GM12878 (cell line): ENCODE results near the gene CLDN9. TPM values are rescaled to one million over a fixed set of nuclear protein-coding genes. Genes with fewer than 3 reads are reported as not detected.

ENCODE experiments used
- ATAC-seq: fragments of 200-7000 bp; cut with Tn5 transposase; 3 replicates; pipeline ENCODE4 v1.9.1; 2020; ENCODE audit warnings: mild to moderate bottlenecking, moderate library complexity
- BruUV-seq: library from RNA; stranded (reverse); fragments of 400-500 nt; replicated peaks from 2 replicates; lab custom pipeline; 2021; lab: Mats Ljungman, UMichigan
- CTCF ChIA-PET: fragments of 300-600 bp; sonication (Branson Sonifier 250); formaldehyde crosslinking; extraction: SDS; loops from one replicate; lab custom pipeline; 2021; ENCODE audit warnings: inconsistent platforms; lab: Yijun Ruan, JAX
- POLR2A ChIA-PET: fragments of 350-600 bp; formaldehyde crosslinking; extraction: SDS; loops from one replicate; lab custom pipeline; 2021; ENCODE audit warnings: inconsistent platforms; lab: Charles Lee
- RAD21 ChIA-PET: fragments of 300-600 bp; sonication (Branson Sonifier 250); formaldehyde crosslinking; loops from one replicate; lab custom pipeline; 2023; ENCODE audit warnings: antibody characterized with exemption; ENCODE audit not compliant: unreplicated experiment; lab: Charles Lee
- SMC1A ChIA-PET: fragments of 300-600 bp; sonication (Branson Sonifier 250); formaldehyde crosslinking; loops from one replicate; lab custom pipeline; 2023; ENCODE audit not compliant: unreplicated experiment, uncharacterized antibody; lab: Charles Lee
- DNase-seq: peaks from one replicate; pipeline ENCODE4 v3.0.0-alpha.2; 2011; ENCODE audit warnings: low read depth, low spot score
- FAIRE-seq: peaks from 3 replicates; lab custom pipeline; 2011; peaks lifted over from hg19 to GRCh38; lab: Jason Lieb, UNC
- H2AFZ ChIP-seq: 2 replicates; pipeline ENCODE4 v1.6.0; 2011; ENCODE audit warnings: low read depth, low read length, control low read depth; ENCODE audit not compliant: control insufficient read depth
- H3K27ac ChIP-seq: 2 replicates; pipeline ENCODE4 v1.5.1; 2011; ENCODE audit warnings: control low read depth; ENCODE audit not compliant: control insufficient read depth, insufficient read depth
- H3K27me3 ChIP-seq, 2 experiments: replicated peaks in 1 of 2; 2 replicates each; pipeline versions ENCODE4 v1.6.0 to v1.6.1; 2011; ENCODE audit warnings: low read length in 1 of 2; ENCODE audit not compliant: control insufficient read depth in 2 of 2, insufficient read depth in 2 of 2
- H3K36me3 ChIP-seq, 2 experiments: 2 replicates each; pipeline ENCODE4 v1.5.1; 2011; ENCODE audit warnings: low read length in 1 of 2; ENCODE audit not compliant: control insufficient read depth in 2 of 2, insufficient read depth in 2 of 2
- H3K4me1 ChIP-seq: 2 replicates; pipeline ENCODE4 v1.6.1; 2011; ENCODE audit warnings: mild to moderate bottlenecking, low read length, moderate library complexity, mixed read lengths; ENCODE audit not compliant: control insufficient read depth, insufficient read depth
- H3K4me2 ChIP-seq: 2 replicates; pipeline ENCODE4 v1.6.0; 2011; ENCODE audit warnings: control low read depth; ENCODE audit not compliant: control insufficient read depth, insufficient read depth
- H3K4me3 ChIP-seq: fragments of 200-600 bp; sonication (generic); 2 replicates; pipeline ENCODE4 v1.5.1; 2016
- H3K79me2 ChIP-seq: 2 replicates; pipeline ENCODE4 v1.6.0; 2011; ENCODE audit warnings: low read length; ENCODE audit not compliant: control insufficient read depth, insufficient read depth
- H3K9ac ChIP-seq: 2 replicates; pipeline ENCODE4 v1.8.0; 2011; ENCODE audit warnings: low read length, control low read depth, mixed read lengths; ENCODE audit not compliant: control insufficient read depth, insufficient read depth
- H3K9me3 ChIP-seq: replicated peaks from 3 replicates; pipeline ENCODE4 v1.5.1; 2011; ENCODE audit warnings: mild to moderate bottlenecking, low read length; ENCODE audit not compliant: control insufficient read depth, insufficient read depth
- H4K20me1 ChIP-seq: 2 replicates; pipeline ENCODE4 v1.6.0; 2011; ENCODE audit not compliant: control insufficient read depth, insufficient read depth
- CEBPB ChIP-seq, 2 experiments: fragments of 150-350 bp in 1 of 2; IDR thresholded peaks; 2 replicates each; pipeline ENCODE4 v1.6.1; 2012 to 2014; ENCODE audit warnings: low read depth in 2 of 2, low read length in 2 of 2, borderline replicate concordance in 1 of 2, inconsistent platforms in 1 of 2
- HDAC2 ChIP-seq: fragments of 200-600 bp; sonication (generic); IDR thresholded peaks from 2 replicates; pipeline ENCODE4 v1.6.1; 2017
- SUPT20H ChIP-seq: IDR thresholded peaks from 2 replicates; pipeline ENCODE4 v1.6.1; 2011; ENCODE audit warnings: low read depth, mild to moderate bottlenecking, low read length, moderate library complexity, borderline replicate concordance; ENCODE audit not compliant: control insufficient read depth
- WGBS: methylation state at CpG from one replicate; pipeline ENCODE4 v1.1.6; 2016; ENCODE audit warnings: low lambda C conversion rate; ENCODE audit not compliant: insufficient replicate concordance, insufficient coverage; ENCODE audit errors: missing lambda C conversion rate; 5-methylcytosine and 5-hydroxymethylcytosine counted together
- in situ Hi-C: fragments of 300-500 bp; cut with MboI; formaldehyde crosslinking; loops from 9 replicates; pipeline ENCODE4 v1.14.3; 2018; ENCODE audit warnings: mixed read lengths
- intact Hi-C: fragments of 100-400 bp; cut with micrococcal nuclease; formaldehyde crosslinking; loops from one replicate; pipeline ENCODE4 v1.14.2; 2022; ENCODE audit not compliant: unreplicated experiment
- polyA plus RNA-seq, 11 experiments: library from polyadenylated mRNA; depleted of rRNA in 4 of 11; unstranded in 6 of 11; stranded (reverse) in 5 of 11; fragments of >200 nt; fragmentation: Nextera tagmentation in 4 of 11; fragmentation: Illumina TruSeq in 1 of 11; extraction: Ambion mirVana in 4 of 11; extraction: Trizol in 1 of 11; gene quantifications; 1 replicate in 1 of 11; 2 replicates in 10 of 11; pipeline versions ENCODE4 v1.2.1 to v1.2.3, GENCODE V29; 2011 to 2016; ENCODE audit warnings: inconsistent platforms in 2 of 11, missing spikeins in 2 of 11, low read depth in 1 of 11
- total RNA-seq, 4 experiments: library from RNA; depleted of rRNA in 3 of 4; stranded (reverse); fragments of >200 nt in 3 of 4; fragmentation: Illumina TruSeq in 1 of 4; extraction: Trizol in 1 of 4; gene quantifications; 2 replicates each; pipeline versions ENCODE4 v1.2.1 to v1.2.3, GENCODE V29; 2013 to 2021
- TF ChIP-seq, protein P1 (sequence below): IDR thresholded peaks from 2 replicates; pipeline ENCODE4 v1.6.1; 2012; ENCODE audit warnings: improper control_type of control experiment, low read depth, low read length; ENCODE audit not compliant: insufficient replicate concordance
- TF ChIP-seq, protein P2 (sequence below): fragments of 450-650 bp; IDR thresholded peaks from 2 replicates; pipeline ENCODE4 v1.6.1; 2018; ENCODE audit warnings: borderline replicate concordance, mild to moderate bottlenecking; ENCODE audit not compliant: partially characterized antibody

The CLDN9 gene
- total and polyA plus RNA-seq, 10 of the 15 experiments (the other 5 are each of a cell fraction or from before 2014, with no cell fraction given), result not detected

DNA sequence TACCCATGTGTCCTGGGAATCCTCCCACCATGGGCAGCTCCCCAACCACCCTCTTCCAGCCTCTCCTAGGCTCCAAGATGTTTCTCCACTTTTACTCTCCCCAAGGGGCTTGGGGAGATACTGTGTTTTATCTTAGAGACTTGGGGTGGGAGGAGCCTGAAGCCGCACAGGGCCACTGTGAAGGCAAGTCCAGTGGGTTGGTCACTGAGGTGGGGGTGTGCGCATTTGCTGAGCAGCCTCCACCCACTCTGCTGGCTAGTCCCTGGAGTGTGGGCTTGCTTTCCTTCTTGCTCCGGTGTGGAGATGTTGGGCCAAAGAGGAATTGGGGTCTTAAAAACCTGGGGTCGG is 4.1 kb upstream of the CLDN9 start (continued):
- TF ChIP-seq, protein P1, sequence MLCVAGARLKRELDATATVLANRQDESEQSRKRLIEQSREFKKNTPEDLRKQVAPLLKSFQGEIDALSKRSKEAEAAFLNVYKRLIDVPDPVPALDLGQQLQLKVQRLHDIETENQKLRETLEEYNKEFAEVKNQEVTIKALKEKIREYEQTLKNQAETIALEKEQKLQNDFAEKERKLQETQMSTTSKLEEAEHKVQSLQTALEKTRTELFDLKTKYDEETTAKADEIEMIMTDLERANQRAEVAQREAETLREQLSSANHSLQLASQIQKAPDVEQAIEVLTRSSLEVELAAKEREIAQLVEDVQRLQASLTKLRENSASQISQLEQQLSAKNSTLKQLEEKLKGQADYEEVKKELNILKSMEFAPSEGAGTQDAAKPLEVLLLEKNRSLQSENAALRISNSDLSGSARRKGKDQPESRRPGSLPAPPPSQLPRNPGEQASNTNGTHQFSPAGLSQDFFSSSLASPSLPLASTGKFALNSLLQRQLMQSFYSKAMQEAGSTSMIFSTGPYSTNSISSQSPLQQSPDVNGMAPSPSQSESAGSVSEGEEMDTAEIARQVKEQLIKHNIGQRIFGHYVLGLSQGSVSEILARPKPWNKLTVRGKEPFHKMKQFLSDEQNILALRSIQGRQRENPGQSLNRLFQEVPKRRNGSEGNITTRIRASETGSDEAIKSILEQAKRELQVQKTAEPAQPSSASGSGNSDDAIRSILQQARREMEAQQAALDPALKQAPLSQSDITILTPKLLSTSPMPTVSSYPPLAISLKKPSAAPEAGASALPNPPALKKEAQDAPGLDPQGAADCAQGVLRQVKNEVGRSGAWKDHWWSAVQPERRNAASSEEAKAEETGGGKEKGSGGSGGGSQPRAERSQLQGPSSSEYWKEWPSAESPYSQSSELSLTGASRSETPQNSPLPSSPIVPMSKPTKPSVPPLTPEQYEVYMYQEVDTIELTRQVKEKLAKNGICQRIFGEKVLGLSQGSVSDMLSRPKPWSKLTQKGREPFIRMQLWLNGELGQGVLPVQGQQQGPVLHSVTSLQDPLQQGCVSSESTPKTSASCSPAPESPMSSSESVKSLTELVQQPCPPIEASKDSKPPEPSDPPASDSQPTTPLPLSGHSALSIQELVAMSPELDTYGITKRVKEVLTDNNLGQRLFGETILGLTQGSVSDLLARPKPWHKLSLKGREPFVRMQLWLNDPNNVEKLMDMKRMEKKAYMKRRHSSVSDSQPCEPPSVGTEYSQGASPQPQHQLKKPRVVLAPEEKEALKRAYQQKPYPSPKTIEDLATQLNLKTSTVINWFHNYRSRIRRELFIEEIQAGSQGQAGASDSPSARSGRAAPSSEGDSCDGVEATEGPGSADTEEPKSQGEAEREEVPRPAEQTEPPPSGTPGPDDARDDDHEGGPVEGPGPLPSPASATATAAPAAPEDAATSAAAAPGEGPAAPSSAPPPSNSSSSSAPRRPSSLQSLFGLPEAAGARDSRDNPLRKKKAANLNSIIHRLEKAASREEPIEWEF, result no peak
- no peak for TF ChIP-seq SUPT20H

GRCh38 chr16:3009568-3010390 is 2.9 kb upstream of the CLDN9 start:
- 51% methylated on average over 21 of the region's 21 CpGs for WGBS
- Histone ChIP-seq H3K4me3 (no peak overlapping the region), H3K9ac (no peak overlapping the region), H3K27ac (no peak overlapping the region), H3K4me2 (no peak overlapping the region), H3K27me3 (peaks cover 0 to 17% of the 10 kb centered on the region in 2 experiments), H3K9me3 (no peaks in the 10 kb centered on the region), H3K79me2 (no peaks in the 10 kb centered on the region), H3K36me3 (no peaks in the 10 kb centered on the region), H4K20me1 (no peaks in the 10 kb centered on the region), H2AFZ (no peak overlapping the region), H3K4me1 (peaks cover 17% of the 10 kb centered on the region)
- TF ChIP-seq, protein P2, sequence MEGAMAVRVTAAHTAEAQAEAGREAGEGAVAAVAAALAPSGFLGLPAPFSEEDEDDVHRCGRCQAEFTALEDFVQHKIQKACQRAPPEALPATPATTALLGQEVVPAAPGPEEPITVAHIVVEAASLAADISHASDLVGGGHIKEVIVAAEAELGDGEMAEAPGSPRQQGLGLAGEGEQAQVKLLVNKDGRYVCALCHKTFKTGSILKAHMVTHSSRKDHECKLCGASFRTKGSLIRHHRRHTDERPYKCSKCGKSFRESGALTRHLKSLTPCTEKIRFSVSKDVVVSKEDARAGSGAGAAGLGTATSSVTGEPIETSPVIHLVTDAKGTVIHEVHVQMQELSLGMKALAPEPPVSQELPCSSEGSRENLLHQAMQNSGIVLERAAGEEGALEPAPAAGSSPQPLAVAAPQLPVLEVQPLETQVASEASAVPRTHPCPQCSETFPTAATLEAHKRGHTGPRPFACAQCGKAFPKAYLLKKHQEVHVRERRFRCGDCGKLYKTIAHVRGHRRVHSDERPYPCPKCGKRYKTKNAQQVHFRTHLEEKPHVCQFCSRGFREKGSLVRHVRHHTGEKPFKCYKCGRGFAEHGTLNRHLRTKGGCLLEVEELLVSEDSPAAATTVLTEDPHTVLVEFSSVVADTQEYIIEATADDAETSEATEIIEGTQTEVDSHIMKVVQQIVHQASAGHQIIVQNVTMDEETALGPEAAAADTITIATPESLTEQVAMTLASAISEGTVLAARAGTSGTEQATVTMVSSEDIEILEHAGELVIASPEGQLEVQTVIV, result no peak
- TF ChIP-seq HDAC2 (no peak), CEBPB (IDR thresholded peaks at IDR 0.05; ENCODE audit: borderline replicate concordance in 1 of 2, low read depth in 2 of 2, low read length in 2 of 2) (no peak)
- in situ Hi-C loops (no loop called here), intact Hi-C loops (no loop called here)
- no TSS peak for BruUV-seq
- ATAC-seq (no peak), DNase-seq (no peak), FAIRE-seq (no peak)
- ChIA-PET POLR2A (interaction anchor here (1.6 kb wide), 1 partner anchor 10 kb away, joined by 5 read pairs; the partner anchor contains the start of gene TNFRSF12A), CTCF (interaction anchor here (11.3 kb wide), 1 partner anchor 17 kb away, joined by 421 read pairs; the partner anchor contains the start of genes CLDN6, HCFC1R1, THOC6 and TNFRSF12A), SMC1A (interaction anchor here (0.6 kb wide), 1 partner anchor 13 kb away, joined by 3 read pairs; no protein-coding TSS in a partner anchor), RAD21 (interaction anchor here (1.2 to 2.1 kb wide), 2 partner anchors 11 to 19 kb away, joined by 5 to 7 read pairs; partner anchors contain the start of gene TNFRSF12A)
